NCI-H2196 (cell line): ENCODE data around the gene TTLL8.
"Not testable (repeated sequence)": the region's sequence is repeated elsewhere in the genome, so short reads cannot be mapped to it uniquely, and the experiment has no call there.

Source experiments
- DNase-seq: peaks from one replicate; lab custom pipeline; 2025; ENCODE audit not compliant: unreplicated experiment; lab: John Stamatoyannopoulos, UW

The TTLL8 gene

DNA sequence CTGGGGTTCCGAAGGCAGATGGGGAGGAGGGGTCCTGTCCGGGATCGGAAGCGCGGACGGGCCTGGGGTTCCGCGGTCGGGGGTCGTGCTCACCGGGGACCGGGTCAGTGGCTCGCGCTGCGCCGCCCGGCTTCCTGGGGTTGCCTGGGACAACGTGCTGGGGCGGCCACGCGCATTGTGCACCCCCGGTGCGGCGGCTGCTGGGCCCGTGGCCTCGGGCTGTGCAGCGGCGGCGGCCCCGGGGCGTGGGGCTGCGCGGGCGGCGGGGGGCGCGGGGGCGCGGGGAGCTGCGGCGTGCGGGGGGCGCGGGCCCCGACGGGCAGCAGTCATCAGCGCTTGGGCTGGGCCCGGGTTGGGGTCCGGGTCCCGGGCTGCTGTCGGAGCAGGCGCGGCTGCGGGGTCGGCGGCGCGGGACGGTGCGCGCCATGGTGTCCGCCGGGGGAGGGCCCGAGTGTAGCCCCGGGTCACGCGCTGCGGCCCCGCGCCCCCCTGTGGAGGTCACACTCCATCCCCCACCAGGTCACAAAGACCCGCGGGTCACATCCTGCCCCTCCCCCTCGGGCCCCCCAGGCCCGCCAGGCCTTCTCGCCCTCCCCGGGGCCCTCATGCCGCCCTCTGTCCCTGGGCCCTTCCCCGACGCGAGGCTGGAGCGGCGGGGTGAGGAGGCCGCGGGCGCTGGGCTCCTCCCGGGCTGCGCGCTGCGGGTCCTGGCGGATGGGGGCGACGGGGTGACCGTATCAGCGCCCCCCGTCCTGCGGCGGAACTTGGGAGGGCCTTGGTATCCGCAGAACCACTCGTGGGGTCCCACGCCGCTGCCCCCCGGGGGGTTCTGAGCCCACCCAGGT is at the start of gene TTLL8:
TTLL8 (minus strand) TSS at position 238 of the 845 bp plus-strand sequence.
- no peak for DNase-seq

DNA sequence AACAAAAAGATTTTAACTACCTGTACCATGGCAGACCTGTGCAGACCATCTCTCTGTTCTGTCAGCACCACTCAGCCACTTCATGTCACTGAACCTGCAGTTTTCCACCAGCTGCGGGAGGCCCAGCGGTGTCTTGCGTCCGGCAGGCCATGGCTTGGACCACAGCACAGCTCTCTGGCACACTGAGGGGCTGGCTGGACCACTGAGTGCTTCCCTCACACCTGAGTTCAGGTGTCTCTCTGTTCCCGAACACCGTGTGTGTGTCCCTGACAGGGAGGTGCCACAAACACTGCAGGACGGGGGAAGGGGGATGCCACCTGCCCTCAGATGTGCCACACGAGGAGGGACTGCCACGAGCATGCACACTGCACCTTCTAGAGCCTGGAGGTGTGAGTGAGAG is 49.4 kb upstream of the TTLL8 start:
- DNase-seq: no peak

DNA sequence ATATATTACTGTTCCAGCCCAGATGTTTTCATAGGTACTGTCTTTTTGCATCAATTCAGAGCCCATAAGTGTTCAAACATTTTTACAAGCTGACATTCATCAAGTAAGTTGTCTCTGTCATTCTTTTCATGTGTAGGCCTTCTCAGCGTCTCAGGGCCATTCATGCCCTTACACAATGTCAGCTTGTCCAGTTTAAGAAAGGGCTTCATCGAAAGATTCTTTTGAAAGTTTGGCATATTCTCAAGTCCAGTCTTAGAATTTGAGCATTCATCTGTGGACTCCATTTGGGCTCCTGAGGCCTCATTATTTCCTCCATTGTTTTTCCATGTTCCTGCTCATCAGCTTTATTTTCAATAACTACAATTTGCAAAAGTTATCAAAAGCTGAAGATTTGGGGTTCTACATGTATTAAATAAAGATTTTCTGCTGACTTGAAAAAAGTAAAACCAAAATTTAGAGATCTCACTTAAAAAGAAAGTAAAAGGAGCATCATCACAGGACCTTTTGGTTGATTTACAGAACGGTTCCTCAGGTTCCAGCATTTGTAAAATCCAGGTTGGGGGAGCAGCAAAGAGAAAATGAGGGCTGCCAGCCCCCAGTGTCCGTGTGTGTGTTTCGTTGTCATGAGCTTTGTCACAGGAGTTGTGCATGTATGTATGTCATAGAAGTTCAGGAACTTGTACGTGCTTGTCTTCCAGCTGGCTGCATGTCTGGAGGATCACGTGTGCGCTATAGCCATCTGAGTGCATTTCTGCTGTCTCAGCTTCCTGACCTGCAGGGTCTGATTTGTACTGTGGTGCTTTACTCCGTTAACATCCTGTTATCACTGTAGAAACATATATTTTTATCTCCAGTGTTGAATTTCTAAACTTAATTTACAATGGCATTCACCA is 47.4 kb upstream of the TTLL8 start:
- no peak for DNase-seq

DNA sequence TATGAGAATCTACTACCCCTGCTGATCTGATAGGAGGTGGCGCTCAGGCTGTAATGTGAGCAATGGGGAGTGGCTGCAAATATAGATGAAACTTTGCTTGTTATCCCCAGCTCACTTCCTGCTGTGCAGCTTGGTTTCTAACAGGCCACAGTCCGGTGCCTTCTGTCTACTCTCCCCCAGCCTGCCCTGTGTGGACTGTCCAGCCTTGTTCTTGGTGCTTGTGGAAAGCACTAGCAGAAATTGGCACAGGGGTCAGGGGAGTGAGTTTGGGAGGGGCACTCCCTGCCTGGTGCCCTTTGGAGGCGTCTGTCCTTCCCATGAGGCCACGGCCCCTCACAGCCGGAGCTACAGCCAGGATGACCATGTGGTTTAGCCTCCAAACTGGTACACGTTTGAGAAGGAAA is 46.0 kb upstream of the TTLL8 start:
- no peak for DNase-seq

DNA sequence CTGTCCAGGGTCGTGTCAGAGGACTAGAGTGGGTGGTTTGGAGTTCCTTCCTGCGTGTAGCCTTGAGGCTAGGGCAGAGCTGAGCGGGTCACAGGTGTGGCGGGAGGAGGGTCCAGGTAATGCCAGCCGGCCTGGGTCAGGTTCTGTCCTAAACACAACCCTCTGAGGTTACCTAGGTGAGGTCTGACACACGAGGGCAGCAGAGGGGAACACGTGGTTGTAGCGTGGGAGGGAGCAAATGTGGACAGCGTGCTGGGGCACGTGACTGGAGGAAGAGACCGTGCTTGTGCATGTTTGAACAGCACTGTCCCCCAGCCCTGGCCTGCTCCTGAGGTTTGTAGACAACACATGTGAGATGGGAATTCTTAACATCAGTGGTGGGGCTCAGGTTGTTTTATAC is 44.8 kb upstream of the TTLL8 start:
- peak; percentile 44 for DNase-seq

DNA sequence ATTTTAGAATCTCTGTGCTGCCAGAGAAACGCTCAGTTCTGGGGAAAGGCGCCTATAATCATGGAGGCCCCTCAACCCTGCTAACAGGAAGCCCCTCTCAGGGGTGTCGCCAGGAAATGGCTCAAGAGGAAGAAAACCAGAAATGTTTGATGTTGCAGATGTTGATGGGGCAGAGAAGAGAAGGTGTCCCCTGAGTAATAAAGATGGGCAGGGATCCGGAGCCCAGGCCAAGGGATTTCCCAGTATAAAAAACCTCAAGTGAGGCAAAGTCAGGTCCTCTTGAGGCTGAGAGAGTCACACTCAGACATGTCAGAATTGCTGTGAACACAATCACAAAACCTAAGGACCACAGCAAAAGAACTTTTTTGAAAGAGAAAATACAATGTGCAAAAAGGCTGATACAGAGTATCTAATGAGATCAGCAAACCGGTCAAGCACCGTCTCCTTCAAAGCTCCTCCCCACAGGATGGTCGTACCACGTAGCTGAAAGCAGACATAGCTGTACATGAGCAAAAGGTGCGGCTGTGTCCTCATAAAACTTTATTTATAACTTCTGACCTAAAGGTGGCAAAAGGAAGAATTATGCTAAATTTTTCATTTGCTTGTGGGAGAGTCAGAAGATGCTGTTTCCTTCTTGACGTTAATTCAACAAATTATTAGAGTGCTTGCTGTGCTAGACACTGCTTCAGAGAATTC is 43.9 kb upstream of the TTLL8 start:
- no peak for DNase-seq

DNA sequence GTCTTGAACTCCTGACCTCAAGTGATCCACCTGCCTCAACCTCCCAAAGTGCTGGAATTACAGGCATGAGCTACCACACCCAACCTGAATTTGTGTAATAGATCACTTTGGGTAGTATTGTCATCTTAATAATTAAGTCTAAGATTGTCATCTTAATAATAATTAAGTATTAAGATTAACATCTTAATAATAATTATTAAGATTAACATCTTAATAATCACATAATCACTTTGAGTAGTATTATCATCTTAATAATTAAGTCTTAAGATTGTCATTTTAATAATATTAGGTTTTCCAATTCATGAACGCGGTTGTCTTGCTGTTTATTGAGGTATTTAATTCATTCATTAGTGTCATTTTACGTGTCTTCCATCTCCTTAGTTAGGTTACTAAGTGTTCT is 40.0 kb upstream of the TTLL8 start:
- DNase-seq: no peak

DNA sequence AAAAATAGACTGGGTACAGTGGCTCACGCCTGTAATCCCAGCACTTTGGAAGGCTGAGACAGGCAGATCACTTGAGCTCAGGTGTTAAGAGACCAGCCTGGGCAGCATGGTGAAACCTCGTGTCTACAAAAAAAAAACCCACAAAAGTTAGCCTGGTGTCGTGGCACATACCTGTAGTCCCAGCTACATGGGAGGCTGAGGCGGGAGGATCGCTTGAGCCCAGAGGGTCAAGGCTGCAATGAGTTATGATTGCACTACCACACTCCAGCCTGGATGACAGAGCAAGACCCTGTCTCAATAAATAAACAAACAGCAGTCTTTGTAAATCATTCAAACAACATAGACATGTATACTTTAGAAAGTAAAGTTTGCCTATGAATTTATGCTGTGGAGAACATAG is 34.2 kb upstream of the TTLL8 start:
- DNase-seq: no peak

DNA sequence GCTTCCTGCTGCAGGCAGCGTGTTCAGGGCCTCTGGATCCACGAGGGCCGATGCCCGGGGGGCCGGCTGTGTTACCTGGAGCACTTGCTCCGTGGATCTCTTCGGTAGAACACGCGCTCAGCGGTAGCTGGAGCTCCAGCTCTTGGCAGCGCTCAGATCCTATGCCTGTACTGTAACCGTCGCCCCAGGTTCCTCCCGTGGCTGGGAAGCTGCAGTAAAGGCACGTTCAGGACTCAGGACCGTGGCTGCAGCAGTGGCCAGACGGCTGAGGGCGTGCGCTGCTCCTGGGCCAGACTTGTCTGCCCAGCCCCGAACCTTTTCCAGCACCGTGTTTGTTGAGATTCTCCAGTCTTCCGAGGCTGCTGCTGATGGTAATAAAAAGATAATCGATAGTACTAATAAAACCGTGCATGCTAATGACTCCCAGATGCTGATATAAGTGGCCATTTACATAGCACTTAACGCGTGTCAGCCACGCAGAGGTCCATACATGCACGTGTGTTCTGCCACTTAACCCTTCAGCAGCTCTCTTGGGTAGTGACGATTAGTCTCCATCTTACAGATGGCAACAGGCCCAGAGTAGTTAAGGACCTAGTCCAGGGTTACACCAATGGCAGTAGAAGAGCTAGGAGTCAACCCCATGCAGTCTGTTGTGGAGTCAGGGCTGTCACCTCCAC is 33.1 kb upstream of the TTLL8 start:
- no peak for DNase-seq

DNA sequence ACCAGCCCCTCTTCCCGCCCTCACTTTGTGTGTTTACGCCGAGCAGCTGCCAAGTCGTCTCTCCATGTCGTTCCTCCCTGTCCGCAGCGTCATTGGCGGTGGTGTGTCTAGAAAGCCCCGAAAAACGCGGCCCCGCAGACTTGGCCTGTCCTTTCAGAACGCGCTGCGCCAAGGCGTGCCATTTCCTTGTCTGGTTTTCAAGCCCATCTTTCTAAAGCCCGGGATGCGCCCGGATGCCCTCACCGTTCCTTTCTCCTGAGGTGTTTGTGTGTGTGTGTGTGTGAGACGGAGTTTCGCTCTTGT is 32.3 kb upstream of the TTLL8 start:
- DNase-seq: no peak

DNA sequence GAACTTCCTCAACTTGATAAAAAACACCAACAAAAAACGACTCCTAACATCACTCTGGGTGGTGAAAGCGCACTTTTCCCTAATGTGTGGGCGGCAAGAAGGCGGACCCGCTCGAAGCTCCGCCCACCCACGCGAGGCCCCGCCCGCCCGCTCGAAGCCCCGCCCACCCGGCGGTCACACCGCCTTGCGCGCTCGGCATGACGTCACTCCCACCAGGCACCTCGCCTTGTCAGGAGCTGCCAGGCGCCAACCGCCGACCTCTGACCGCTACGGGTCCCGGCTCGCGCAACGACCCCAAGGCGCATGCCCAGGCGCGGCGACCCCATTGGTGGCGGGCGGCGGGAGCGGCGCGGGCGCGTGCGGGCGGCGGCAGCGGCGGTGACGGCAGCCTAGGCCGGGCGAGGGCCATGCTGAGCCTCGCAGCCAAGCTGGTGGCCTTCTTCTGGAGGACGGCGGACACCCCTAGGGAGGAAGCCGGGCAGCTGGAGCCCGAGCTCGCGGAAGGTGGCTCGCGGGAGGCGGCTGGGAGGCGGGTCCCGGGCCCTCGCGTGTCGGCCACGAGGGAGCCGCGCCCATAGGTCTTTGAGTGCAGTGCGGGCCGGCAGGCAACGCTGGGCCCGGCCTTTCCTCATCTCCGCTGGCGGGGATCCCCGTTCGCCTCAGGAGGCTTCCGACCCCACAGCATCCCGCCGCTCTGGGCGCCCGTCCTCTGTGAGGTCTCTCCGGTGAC is 31.7 kb upstream of the TTLL8 start, which contains the start of gene MOV10L1:
MOV10L1 (plus strand) TSS at position 325 of the 730 bp plus-strand sequence; CDS start at position 408, 83 bp downstream.
- no peak for DNase-seq

DNA sequence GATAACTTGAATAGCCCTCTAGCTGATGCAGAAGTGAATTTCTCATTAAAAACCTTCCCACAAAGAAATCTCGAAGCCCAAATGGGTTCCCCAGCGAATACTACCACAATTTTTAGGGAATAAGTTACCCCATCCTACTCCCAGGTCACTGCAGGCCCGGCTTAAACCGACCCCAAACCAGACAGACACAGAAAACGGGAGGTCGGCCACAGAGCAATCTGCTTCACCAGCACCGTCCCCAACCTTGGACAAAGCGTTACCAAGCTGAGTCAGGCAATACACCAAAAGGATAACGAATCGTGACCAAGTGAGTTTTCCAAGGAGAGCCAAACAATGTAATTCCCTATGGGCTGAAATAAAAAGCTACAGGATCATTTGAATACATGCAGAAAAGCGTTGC is 31.1 kb upstream of the TTLL8 start:
- DNase-seq: no peak

DNA sequence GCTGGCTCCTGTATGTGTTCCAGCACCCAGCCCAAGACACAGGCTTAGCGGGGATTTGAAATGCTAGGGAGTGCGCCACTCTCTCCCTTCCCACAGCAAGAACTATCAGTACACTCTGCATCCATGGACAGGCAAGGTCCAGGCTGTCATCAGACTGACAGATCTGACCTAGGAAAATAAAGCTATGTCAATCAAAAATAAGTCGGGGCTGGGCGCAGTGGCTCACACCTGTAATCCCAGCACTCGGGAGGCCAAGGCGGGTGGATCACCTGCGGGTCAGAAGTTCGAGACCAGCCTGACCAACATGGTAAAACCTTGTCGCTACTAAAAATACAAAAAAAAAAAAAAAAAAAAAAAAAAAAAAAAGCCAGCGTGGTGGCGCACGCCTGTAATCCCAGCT is 30.0 kb upstream of the TTLL8 start:
- no peak for DNase-seq

DNA sequence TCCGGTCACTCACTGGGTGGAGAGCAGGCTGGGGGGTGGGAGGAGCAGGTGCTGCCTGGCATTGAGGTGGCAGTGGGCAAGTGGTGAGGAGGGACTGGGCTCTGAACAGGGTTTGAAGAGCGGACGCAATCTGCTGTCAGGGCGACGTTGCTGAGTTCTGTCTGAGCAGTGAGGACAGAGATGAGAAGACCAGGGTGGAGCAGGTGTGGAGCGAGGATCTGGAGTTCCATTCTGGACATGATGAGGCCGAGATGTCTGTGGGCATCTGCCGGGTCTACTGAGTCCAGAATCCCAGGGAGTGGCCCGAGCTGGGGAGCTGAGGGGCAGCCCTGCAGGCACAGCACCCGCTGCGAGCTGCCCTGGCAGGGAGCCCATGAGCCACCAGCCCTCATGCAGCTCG is 29.5 kb upstream of the TTLL8 start:
- DNase-seq: no peak

DNA sequence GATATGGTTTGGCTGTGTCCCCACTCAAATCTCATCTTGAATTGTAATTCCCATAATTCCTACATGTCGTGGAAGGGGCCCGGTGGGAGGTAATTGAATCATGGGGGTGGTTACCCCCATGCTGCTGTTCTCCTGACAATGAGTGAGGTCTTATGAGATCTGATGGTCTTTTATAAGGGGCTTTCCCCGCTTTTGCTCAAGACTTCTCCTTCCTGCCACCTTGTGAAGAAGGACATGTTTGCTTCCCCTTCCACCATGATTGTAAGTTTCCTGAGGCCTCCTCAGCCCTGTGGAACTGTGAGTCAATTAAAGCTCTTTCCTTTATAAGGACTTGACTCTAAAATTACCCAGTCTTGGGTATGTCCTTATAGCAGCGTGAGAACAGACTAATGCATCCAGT is 28.9 kb upstream of the TTLL8 start:
- DNase-seq: not testable (repeated sequence)

DNA sequence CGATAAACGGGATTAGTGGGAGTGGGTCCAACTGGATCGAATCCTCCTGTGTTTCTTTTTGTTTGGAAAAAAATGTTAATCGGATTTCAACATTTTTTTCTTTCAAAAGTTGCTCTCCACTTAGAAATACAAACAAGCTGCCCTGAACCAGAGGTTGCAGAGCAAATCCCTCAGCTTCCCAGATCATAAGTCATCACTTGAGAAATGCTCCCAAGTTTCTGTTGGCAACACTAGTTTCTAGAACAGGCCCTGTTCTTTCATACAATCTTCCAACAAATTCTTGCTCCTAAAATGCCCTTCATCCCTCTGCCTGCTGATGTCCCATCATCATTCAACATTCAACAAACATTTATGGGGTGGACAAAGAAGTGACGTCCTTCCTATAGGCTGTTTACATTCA is 28.4 kb upstream of the TTLL8 start:
- no peak for DNase-seq

DNA sequence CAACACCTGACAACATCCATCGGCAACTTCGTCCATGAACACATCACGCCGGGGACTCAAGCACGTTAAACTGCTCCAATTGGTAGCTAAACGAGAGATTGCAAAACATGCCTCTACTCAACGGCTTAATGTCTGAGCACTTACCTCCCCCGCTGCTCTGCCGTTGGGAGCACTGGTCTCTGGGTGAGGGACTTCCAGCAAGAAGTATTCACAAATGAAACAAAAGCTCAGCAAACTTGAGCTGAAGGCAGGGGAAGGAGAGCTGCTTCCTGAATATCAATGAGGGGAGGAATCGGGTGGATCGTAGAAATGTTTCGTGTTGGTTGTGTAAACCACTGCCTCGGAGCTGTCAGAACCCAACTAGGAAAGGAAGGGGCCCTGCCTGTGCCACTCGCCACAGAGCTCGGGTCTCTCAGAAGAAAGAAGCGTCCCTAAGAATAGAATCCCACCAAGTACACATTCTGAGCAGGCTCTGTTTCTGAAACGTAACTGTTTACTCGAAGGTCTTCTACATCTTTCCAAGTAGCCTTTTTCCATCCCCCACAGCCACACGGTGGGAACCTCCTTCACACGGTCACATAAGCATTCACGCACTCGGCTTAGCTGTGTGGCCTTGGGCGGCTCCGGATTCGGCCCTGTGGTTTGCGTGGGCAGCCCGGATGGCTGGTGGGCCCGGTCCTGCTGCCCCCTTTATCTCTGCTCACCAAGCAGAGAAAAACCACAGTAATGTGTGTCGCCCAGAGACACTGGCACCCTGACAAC is 27.3 kb upstream of the TTLL8 start, which contains the start of gene MLC1:
MLC1 (minus strand) TSS at position 216 of the 762 bp plus-strand sequence. CDS start 524 bp downstream, outside the sequence.
- no peak for DNase-seq

DNA sequence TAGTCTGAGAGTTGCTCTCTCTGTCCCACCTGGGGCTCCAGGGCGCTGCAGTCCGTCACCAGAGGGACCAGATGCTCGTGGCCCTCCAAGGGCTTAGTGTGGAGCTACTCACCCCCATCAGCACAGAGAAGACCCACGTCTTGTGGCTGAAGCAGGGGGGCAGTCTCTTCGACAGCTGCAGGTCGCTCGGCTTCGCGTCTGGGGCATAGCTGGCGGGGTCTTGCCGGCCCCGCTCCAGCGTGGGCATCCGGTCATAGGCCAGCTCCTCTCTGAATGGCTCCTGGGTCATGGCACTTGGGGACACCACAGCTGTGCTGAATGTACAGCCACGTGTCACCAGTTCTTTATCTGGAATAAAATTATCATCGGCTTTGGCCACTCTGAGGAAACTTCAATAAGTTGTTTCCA is 26.5 kb upstream of the TTLL8 start:
- DNase-seq: no peak

DNA sequence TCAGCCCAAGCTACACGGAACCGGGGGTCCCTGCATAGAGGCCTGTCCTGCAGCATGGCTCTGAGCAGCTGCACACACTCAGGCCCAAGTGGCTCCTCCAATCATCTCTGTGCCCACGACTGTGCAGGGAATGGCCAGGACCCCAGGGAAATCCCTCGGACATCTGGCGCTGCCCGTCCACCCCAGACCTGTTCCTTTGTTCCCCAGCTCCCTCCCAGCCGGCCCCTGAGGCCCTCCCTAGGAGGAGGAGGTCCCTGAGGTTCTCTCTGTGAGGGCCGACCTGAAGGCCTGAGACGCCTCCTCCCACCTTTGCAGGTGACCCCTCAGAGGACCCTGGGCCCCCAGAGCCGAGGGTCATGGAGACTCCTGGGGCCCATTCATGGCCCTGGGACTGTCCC is 26.0 kb upstream of the TTLL8 start:
- no peak for DNase-seq
